ENCODE measurements around the gene DUSP1. TPM values are rescaled to one million over a fixed set of nuclear protein-coding genes. Genes with fewer than 3 reads are reported as not detected.

Gene DUSP1
- total RNA-seq, 1 donor from 2014 or later = 84.2 TPM

DNA sequence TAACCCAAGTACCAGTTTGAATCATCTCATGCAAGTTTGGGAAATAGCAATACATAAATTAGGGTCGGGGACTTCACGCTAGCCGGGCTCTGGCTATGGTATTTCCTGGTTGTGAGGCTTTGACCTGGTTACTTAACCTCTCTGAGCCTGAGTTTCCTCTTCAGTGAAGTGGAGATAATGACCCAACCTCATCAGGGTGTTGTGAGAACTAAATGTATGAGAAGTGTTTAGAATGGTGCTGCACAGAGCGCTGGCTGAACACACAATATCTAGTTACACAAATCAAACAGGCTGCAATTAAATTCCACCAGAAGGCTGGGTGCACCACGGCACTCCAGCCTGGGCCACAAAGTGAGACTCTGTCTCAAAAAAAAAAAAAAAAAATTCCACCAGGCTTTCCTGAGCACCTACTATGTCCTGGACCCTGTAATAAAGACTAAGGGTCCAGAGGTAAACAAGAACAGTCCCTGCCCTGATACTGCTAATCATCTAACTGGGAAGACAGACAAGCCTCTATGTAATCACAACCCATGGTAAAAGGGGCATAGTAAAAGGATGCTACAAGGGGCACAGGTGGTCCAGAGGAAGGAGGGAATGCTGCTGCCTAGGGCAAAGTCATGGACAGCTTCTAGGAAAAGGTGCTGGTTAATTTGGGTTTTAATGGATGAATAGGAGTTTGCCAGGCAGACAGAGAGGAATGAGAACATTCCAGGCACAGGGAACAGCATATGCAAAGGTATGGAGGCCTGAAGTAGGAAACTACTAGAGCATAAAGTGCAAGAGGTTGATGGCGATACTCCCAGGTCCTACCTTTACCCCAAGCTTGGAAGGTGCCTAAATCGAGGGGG is 27.7 kb downstream of the DUSP1 start:
- DNase-seq (ENCODE audit: low spot score) = no peak

DNA sequence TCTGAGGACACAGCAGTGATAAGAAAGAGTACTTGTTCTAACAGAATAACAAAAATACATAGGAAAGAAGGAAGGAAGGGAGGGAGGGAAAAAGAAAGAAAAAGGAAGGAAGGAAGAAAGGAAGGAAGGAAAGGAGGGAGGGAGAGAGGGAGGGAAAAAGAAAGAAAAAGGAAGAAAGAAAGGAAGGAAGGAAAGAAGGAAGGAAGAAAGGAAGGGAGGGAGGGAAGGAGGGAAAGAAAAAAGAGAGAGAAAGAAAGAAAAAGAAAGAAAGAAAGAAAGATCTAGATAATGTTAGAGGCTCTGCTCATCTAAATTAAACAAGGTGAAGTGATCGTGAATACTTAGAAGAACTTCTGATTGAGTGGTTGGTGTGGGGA is 29.8 kb downstream of the DUSP1 start:
- no peak for DNase-seq (ENCODE audit: low spot score)

DNA sequence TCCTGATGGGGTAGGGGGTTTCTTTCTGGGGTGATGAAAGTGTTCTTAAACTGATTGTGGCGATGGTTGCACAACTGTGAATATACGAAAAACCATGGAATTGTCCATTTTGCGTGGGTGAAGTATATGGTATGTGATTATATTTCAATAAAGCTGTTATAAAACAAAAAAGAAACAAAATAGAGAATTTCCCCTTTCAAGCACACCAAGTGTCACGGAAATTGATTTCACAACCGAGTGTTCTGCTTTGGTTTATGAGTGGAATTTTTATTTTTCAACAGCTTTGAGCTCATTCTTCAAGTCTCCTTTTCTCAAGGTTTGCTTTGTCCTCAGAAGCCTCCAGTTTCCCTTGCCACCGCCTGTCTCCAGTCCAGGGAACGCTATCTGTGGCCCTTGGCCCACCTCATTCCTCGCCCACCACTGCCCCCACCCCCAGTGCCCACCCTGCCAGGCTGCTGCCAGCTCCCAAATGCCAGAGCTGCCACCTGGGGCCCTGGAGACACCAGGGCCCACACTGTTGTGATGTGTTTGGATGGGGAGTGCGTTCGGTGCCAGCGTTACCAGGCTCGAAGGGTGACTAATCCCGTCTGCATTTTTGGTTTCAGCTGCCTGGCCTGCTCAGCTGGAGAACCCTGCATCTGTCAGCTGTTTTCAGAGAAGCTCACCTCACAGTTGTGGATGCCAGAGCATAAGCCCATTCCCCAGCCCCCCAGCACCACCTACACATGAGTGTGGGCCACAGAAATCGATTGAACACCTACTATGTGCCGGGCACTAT is 30.4 kb downstream of the DUSP1 start:
- peak; percentile 72 for DNase-seq (ENCODE audit: low spot score)

DNA sequence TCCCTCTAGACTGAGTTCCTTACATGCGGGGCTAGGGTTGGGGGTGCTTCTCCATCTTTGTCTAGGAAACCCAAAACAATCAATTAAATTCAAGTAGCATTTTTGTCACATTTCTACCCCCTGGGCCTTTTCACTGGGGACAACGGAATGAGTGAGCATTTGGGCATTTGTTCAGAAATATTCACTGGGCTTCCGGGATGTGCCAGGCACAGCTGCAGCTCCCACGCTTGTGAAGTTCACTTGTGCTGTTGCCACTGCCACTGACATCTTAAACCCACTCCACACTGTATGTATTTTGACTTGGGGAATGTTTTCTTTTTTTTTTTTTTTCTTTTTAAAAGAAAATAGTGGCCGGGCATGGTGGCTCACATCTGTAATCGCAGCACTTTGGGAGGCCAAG is 31.6 kb downstream of the DUSP1 start:
- no peak for DNase-seq (ENCODE audit: low spot score)

DNA sequence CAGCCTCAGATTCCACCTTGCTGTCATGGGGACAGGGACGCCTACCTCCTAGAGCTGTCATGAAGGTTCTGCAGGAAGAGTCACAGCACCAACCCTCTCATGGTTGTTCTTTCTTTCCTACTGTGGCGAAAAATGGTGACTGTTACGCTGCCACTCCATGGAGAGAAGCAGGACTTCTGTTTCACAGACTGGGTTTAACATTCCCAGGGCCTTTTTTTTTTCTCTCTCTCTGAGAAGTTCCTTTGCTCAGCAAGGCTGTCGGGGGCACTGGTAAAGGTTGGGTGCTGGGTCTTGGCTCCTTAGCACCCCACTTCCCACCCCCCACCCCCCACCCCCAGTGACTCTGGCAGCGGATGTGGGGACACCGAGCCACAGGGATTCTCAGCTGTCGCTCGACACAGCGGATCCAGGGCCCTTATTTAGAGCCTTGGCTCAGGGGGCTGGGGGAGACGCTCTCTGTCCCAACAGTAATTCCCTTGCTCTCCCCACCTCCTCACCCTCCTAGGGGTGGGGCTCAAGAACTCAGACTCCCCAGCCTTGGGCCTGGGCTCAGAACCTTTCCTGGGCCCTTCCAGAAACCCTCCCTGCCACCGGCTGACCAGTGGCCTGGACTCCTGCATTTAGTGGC is 34.4 kb downstream of the DUSP1 start:
- DNase-seq (ENCODE audit: low spot score) = no peak

DNA sequence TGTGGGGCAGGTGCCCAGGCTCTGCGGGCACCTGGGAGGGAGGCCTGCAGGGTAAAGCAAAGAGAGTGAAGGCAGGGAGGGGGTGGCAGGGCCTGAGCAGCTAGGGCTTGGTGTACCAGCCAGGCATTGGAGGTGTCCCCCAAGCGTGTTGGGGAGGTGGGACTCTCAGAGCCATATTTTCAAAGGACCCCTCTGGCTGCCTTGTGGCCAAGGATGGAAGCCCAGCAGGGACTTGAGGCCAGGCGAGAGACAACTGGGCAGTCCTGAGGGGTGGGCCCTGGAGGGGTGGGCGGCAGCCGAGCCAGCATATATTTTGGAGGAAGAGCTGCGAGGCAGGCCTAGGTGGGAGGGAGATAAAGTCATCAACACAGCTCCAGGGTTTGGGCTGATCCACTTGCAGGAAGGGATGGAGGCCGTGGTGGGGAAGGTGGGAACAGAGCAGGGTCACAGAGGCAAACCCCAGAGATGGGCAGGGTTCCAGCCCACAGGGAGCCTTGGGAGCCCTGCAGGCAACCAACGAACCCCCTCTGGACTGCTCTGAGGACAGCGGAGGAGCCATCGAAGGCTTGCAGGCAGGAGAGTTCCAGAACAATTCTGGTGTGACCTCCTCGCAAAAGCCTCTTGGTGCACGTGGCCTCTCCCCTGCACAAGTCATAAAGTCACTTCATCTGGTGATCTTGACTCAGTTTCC is 35.7 kb downstream of the DUSP1 start:
- no peak for DNase-seq (ENCODE audit: low spot score)

DNA sequence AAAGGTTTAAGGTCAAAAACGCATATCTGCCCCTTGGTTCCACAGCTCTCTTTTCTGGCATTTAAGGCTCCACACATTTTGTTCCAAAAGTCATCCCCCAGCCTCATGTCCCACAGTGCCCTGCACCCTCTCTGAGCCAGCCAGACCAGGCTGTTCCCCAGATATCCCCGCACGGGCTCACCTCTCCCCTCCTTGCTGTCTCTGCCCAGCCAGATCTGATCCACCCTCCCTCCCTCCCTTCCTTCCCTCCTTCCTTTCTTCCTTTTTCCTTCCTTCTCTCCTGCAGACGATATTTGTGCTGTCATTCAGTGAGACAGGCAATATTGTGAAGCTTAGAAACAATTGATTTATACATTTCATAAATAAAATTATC is 37.0 kb downstream of the DUSP1 start:
- no peak for DNase-seq (ENCODE audit: low spot score)

DNA sequence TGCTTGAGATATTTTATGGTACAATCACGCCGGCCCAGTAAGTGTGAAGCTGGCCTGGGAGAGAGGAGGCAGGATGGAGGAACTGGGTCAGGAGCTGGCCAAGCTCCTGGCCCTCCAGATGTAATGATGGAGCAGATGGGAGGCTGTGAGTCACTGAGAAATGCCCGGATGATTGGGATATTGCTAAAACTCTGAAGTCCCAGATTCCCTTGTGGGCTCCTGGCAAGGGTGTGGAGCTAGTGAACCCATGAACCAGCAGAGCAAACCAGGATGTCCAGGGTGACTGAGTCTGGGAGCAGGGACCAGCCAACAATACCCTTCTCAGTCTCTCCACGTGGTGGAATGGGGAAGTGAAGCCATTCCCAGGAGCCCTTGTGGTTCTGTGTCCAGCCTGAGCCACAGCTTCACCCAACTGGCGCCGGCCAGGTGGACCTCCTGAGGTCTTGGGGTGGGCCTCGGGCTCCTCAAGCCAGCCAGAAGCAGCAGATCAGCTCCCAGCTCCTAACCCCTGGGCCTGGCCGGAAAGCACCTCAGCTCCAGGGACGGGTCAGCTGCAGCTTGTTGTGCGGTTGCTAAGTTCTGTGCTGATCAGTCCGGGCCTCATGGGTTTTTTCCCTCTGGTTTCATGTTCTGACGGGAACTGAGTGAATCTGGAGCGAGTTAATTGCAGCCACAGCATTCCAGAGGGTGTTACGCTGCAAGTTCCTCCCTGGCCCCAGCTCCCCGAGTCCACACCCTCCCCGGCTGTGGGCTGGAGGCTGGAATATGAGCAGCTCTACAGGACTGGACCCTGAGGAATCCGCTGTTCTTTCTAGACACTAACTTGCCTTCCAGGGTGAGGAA is 37.6 kb downstream of the DUSP1 start:
- peak; percentile 88 for DNase-seq (ENCODE audit: low spot score)

DNA sequence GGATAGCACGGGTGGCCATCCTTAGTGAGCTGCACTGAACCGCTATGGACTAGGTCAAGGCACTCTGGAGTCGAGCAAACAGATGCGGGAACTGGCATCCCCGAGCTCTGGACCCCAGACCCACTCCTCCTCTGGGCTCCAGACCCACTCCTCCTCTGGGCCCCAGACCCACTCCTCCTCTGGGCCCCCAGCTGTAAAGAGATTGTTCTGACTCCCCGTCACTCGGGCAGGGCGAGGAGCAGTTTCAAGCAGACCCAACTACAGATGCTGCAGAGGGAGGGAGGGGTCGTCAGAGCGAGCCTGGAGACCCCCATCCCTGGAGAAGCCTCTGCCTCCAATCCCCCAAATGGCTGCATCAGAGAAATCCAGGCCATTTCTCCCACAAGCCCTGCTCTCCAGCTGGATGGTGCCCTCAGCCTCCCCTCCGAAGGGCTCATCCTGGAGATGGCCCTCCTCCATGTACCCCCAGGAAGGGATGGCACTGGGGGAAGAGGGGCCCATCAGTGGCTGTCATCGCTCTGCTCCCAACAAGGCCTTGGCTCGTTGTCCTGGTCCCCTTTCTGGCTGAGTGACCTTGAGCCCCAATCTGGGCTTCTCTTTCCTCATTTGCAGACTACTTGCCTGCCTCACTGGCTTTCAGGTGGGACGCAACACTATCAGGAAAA is 38.7 kb downstream of the DUSP1 start:
- DNase-seq (ENCODE audit: low spot score) = no peak

DNA sequence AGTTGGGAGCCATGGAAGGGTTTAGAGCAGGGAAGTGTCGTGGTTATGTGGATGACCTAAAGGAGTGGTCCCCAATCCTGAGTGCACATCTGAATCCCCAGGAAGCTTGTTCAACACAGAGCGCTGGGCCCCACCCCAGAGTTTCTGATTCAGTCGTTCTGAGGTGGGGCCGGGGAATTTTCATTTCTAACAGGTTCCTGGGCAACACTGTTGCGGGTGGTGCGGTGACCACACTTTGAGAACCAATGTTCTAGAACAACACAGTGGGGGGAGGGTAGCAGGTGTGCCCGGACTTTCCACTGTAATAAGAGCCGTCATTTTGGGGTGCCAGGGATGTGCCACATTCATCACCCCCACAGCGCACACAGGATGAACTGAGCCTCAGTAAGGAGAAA is 39.3 kb downstream of the DUSP1 start:
- DNase-seq (ENCODE audit: low spot score) = no peak

DNA sequence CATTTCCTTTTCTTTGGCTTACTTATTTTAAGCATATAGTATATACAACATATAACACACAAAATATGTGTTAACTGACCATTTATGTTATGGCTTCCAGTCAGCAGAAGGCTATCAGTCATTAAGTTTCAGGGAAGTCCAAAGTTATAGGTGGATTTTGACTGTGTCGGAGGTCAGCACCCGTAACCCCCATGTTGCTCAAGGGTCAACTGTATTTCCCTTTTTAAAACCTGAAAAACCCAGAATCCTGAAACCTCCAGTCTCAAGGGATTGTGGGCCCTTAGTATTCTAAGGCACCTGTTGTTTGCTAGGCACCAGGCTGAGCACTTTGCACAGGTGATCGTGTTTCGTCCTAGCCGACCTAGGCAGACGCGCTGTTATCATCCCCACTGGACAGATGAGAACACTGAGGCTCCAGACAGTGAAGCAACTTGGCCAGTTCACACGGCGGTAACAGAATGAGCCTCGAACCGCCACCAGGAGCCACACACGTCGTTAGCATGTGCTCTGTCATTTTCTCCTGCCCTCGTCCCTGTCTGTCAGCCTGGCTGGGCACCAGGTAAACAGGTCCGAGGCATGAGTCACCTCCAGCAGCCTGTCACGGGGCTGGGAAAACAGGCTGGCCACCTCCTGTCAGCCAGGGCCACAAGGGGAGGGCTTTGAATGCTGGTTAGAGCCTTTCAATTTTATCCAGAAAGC is 39.9 kb downstream of the DUSP1 start:
- DNase-seq (ENCODE audit: low spot score) = peak; percentile 83

DNA sequence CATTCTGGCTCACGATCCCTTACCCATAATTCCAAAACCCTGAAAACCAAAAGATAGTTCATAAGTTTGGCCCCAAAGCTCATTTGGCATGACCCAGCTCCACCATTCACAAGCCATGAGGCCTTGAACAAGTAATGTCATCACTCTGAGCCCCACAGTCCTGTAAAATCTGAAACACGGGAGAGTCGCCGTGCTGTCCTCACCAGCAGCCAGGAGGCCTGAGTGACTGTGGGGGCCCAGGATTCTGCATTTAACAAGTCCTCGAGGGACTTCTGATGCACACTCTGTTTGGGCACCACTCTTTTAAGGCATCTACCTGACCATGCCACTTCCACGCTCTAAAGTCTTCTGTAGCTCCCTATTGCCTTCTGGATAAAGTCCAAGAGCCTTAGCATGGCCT is 40.8 kb downstream of the DUSP1 start:
- no peak for DNase-seq (ENCODE audit: low spot score)

DNA sequence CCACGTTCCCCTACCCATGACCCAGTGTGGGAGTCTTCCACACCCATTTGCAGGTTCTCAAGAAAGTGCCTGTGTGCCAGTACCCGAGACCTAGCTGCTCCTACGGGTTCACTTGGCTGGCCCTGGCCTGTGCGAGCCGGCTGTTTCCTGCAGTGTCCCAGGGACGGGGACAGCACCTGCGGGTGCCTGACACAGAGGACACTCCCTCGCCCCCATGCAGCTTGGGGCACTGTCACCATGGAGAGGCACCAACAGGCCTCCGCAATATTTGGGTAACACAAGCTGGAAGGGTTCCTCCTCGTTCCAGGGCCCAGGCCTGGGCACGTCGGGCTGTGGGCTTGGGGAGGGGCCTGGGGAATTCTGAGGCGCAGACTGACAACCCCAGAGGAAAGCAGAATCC is 41.4 kb downstream of the DUSP1 start:
- DNase-seq (ENCODE audit: low spot score) = no peak

DNA sequence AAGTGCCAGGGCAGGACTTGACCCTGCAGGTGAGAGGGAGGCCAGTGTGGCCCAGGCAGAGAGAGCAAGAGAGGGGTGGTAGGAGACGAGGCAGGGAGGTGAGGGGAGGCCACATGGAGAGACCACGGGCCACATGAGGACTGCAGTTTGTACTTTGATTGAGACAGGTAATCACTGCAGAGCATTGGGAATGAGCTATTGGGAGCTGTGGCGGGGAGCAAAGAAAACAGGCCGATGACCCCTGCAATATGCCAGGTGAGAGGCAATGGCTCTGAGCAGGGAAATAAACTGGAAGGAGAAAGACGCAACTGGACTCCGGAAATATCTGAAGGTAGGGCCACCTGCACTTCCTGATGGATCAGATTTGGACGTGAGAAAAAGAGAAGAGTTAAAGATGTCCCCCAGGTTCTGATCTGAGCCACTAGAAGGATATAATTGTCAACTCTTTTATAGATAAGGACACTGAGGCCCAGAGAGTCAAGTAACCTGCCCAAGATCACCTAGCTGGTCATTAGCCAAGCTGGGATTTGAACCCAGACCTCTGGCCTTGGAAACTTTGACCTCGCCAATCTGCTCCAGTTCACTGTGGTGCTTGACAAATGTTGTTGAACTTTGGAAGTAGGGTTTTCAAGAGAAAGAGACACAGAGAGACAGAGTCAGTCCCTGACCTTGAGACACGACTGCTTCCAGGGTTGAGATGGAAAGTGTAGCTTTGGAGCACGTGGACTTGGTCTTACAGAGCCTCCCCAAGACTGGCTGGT is 42.3 kb downstream of the DUSP1 start:
- no peak for DNase-seq (ENCODE audit: low spot score)

DNA sequence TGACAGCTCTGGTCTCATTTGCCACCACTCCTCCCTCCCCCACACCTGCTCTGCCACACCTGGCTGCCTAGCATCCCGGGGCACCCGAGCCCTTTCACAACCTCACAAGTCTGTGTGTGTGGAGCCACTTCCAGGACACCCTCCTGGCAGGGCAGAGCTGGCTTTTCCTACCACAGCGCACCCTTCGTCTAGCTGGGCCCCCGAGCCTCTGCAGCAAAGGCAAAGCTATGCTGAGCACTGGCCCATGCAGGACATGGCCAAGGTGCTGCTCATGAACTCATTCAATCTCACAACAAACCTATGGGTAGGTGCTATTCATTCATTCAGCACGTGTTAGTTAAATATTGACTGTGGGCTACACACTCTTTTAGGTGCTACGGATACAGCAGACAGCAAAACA is 43.4 kb downstream of the DUSP1 start:
- DNase-seq (ENCODE audit: low spot score) = no peak

DNA sequence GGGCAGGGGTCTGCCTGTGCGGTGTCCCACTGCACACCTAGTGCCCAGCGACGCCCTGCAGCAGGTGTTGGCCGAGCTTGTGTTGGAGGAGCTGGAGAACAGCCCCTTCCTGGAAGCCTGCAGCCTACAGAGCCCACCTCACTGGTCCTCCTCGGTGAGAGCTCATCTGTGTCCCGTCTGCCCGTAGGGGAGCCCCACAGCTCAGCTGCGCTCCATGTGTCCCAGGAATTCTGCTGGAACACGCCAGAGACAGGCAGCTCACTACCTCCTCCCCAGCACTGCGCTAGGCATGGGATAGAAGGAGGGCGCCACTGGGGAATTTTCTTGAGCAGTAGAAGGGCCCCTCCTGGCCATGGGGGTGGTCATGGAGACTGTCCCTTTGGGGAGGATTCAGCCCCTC is 44.0 kb downstream of the DUSP1 start:
- no peak for DNase-seq (ENCODE audit: low spot score)

DNA sequence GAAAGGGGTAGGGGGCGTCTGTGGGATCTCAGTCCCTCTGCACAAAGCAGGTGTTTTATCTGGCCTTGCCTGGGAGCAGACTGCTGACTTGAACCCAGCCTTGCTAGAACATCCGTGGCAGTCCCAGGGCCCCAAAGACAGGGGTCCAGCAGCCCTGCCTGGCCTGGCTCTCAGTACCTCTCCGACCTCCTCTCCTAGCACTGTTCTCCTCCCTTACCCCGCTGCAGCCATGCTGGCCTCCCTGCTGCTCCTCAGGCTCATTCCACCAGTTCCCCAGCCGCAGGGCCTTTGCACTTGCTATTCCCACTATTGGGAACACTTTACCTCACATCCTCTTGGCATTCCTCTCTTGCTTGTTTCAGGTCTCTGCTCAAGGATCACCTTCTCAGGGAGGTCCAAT is 45.2 kb downstream of the DUSP1 start:
- DNase-seq (ENCODE audit: low spot score) = no peak

DNA sequence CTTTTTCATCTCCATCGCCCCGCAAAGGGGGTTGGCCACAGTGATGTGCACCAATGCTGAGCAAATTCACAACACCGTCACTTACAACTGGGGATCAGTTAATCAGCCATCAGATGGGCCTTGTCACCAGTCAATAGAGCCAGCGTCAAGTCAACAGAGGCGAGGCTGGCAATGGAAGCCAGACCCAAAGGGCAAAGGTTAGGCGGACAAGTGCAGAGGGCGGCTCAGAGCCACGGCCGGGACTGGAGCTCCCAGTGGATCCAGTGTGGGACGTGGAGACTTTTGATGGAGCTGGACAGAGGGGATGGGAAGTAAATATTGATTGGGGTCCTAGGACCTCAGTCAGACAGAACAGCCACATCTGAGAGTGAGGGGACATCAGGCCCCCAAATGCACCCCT is 45.7 kb downstream of the DUSP1 start:
- no peak for DNase-seq (ENCODE audit: low spot score)

All from ureter (tissue), 1 donor.